GM12878 (cell line): ENCODE measurements around the gene NME7. TPM values are rescaled to one million over a fixed set of nuclear protein-coding genes. Genes with fewer than 3 reads are reported as not detected.
A peak's percentile ranks its signal among the peaks of the same experiment; 100 is the strongest.

Experiments used
- BCL11A ChIP-seq: IDR thresholded peaks from 2 replicates; pipeline ENCODE4 v1.6.1; 2011; ENCODE audit warnings: low read depth, low read length
- CBX5 ChIP-seq: sonication (generic); IDR thresholded peaks from 2 replicates; pipeline ENCODE4 v1.6.1; 2016; ENCODE audit warnings: low read depth, moderate library complexity, mild to moderate bottlenecking, inconsistent platforms
- CHD4 ChIP-seq: fragments of 200-600 bp; sonication (generic); IDR thresholded peaks from 2 replicates; pipeline ENCODE4 v1.6.1; 2016; ENCODE audit warnings: mild to moderate bottlenecking
- E2F4 ChIP-seq: IDR thresholded peaks from 2 replicates; pipeline ENCODE4 v1.6.1; 2012; ENCODE audit warnings: low read depth, low read length, improper control_type of control experiment
- E4F1 ChIP-seq: fragments of 450-650 bp; IDR thresholded peaks from 2 replicates; pipeline ENCODE4 v1.6.1; 2018; ENCODE audit warnings: borderline replicate concordance, mild to moderate bottlenecking; ENCODE audit not compliant: partially characterized antibody
- ELK1 ChIP-seq: IDR thresholded peaks from 2 replicates; pipeline ENCODE4 v1.6.1; 2012; ENCODE audit warnings: low read depth, low read length, improper control_type of control experiment
- ETV6 ChIP-seq, 2 experiments: fragments of 450-650 bp in 1 of 2; IDR thresholded peaks in 1 of 2; conservative IDR thresholded peaks in 1 of 2; 2 replicates each; pipeline ENCODE4 v1.6.1; 2014; ENCODE audit warnings: antibody characterized with exemption in 1 of 2, borderline replicate concordance in 1 of 2, low read depth in 1 of 2, mild to moderate bottlenecking in 1 of 2, moderate library complexity in 1 of 2
- GABPA ChIP-seq: IDR thresholded peaks from 2 replicates; pipeline ENCODE4 v1.6.1; 2014; ENCODE audit warnings: antibody characterized with exemption, low read depth, mild to moderate bottlenecking, inconsistent platforms
- HCFC1 ChIP-seq: fragments of 150-350 bp; IDR thresholded peaks from 2 replicates; pipeline ENCODE4 v1.6.1; 2014; ENCODE audit warnings: low read length
- HDAC2 ChIP-seq: fragments of 200-600 bp; sonication (generic); IDR thresholded peaks from 2 replicates; pipeline ENCODE4 v1.6.1; 2017
- JUNB ChIP-seq: IDR thresholded peaks from 2 replicates; pipeline ENCODE4 v1.6.1; 2016; ENCODE audit warnings: antibody characterized with exemption, mild to moderate bottlenecking
- KDM1A ChIP-seq: fragments of 200-600 bp; sonication (generic); IDR thresholded peaks from 2 replicates; pipeline ENCODE4 v1.6.1; 2016; ENCODE audit warnings: borderline replicate concordance
- MYC ChIP-seq: IDR thresholded peaks from 2 replicates; pipeline ENCODE4 v1.6.1; 2011; ENCODE audit warnings: mild to moderate bottlenecking, low read length, moderate library complexity, inconsistent platforms; ENCODE audit not compliant: insufficient read depth, insufficient replicate concordance, insufficient read length, severe bottlenecking
- NFIC ChIP-seq: IDR thresholded peaks from 2 replicates; pipeline ENCODE4 v1.6.1; 2012; ENCODE audit warnings: low read depth, mild to moderate bottlenecking, inconsistent platforms, low read length, moderate library complexity
- NFXL1 ChIP-seq: fragments of 450-650 bp; IDR thresholded peaks from 2 replicates; pipeline ENCODE4 v1.6.1; 2017; ENCODE audit warnings: antibody characterized with exemption, mild to moderate bottlenecking, borderline replicate concordance
- NR2F1 ChIP-seq: fragments of 450-650 bp; conservative IDR thresholded peaks from 2 replicates; pipeline ENCODE4 v1.6.1; 2017; ENCODE audit warnings: mild to moderate bottlenecking
- PAX5 ChIP-seq: IDR thresholded peaks from 2 replicates; pipeline ENCODE4 v1.6.1; 2011; ENCODE audit warnings: low read depth, low read length, borderline replicate concordance
- POLR2AphosphoS5 ChIP-seq: IDR thresholded peaks from 2 replicates; pipeline ENCODE4 v1.6.1; 2011; ENCODE audit warnings: mild to moderate bottlenecking, low read length, inconsistent platforms
- RFX5 ChIP-seq: IDR thresholded peaks from 2 replicates; pipeline ENCODE4 v1.6.1; 2011; ENCODE audit warnings: low read depth, low read length, improper control_type of control experiment
- SKIL ChIP-seq: fragments of 450-650 bp; IDR thresholded peaks from 2 replicates; pipeline ENCODE4 v1.6.1; 2017; ENCODE audit warnings: mild to moderate bottlenecking, low read depth, inconsistent platforms; ENCODE audit not compliant: poor library complexity, severe bottlenecking
- SREBF1 ChIP-seq: IDR thresholded peaks from 2 replicates; pipeline ENCODE4 v1.6.1; 2012; ENCODE audit warnings: mild to moderate bottlenecking, low read length
- TAF1 ChIP-seq: IDR thresholded peaks from 2 replicates; pipeline ENCODE4 v1.6.1; 2011; ENCODE audit warnings: mild to moderate bottlenecking, low read depth, low read length, borderline replicate concordance
- ZBED1 ChIP-seq: IDR thresholded peaks from 2 replicates; pipeline ENCODE4 v1.6.1; 2016; ENCODE audit warnings: borderline replicate concordance
- ZNF274 ChIP-seq: IDR thresholded peaks from one replicate; pipeline ENCODE4 v1.8.0; 2011; ENCODE audit not compliant: insufficient read length, insufficient read depth
- ZNF622 ChIP-seq: fragments of 450-650 bp; IDR thresholded peaks from 2 replicates; pipeline ENCODE4 v1.6.1; 2017; ENCODE audit warnings: mild to moderate bottlenecking, inconsistent platforms
- ZSCAN29 ChIP-seq: fragments of 450-650 bp; IDR thresholded peaks from 2 replicates; pipeline ENCODE4 v1.6.1; 2017; ENCODE audit warnings: mild to moderate bottlenecking, moderate library complexity
- polyA plus RNA-seq, 11 experiments: library from polyadenylated mRNA; depleted of rRNA in 4 of 11; unstranded in 6 of 11; stranded (reverse) in 5 of 11; fragments of >200 nt; fragmentation: Nextera tagmentation in 4 of 11; fragmentation: Illumina TruSeq in 1 of 11; extraction: Ambion mirVana in 4 of 11; extraction: Trizol in 1 of 11; gene quantifications; 1 replicate in 1 of 11; 2 replicates in 10 of 11; pipeline versions ENCODE4 v1.2.1 to v1.2.3, GENCODE V29; 2011 to 2016; ENCODE audit warnings: inconsistent platforms in 2 of 11, missing spikeins in 2 of 11, low read depth in 1 of 11
- total RNA-seq, 4 experiments: library from RNA; depleted of rRNA in 3 of 4; stranded (reverse); fragments of >200 nt in 3 of 4; fragmentation: Illumina TruSeq in 1 of 4; extraction: Trizol in 1 of 4; gene quantifications; 2 replicates each; pipeline versions ENCODE4 v1.2.1 to v1.2.3, GENCODE V29; 2013 to 2021

Gene NME7
- total and polyA plus RNA-seq, 10 of the 15 experiments (the other 5 are each of a cell fraction or from before 2014, with no cell fraction given) = 1.5 to 15.6 (median 7.2) TPM

- TF ChIP-seq NFIC (peak; percentile 98), MYC (no peak), PAX5 (no peak), ETV6 (conservative IDR thresholded peaks at IDR 0.05 in 1 of 2, IDR thresholded peaks at IDR 0.05 in 1 of 2; ENCODE audit: borderline replicate concordance in 1 of 2, low read depth in 1 of 2) (no peak), POLR2AphosphoS5 (no peak), ZNF622 (no peak), NFXL1 (no peak), NR2F1 (peak; percentile 85), CBX5 (0 out of 2 replicates have a peak, but pooled peaks have one; percentile 76), SKIL (peak; percentile 73), SREBF1 (peak; percentile 76), E2F4 (no peak), RFX5 (no peak), TAF1 (no peak), CHD4 (no peak), ZBED1 (0 out of 2 replicates have a peak, but pooled peaks have one; percentile 56), E4F1 (no peak), GABPA (peak; percentile 77), KDM1A (no peak), HCFC1 (no peak), JUNB (peak; percentile 100), HDAC2 (no peak), ZSCAN29 (no peak), ELK1 (no peak), ZNF274 (no peak), BCL11A (peak; percentile 68; the same call in 1 of the 2 replicates)
Observed at GRCh38 chr1:169138866-169139670, 228.5 kb downstream of the NME7 start (continued).
